NCI-H345 (cell line): ENCODE data around the gene TARS1.
A peak's percentile ranks its signal among the peaks of the same experiment; 100 is the strongest.

ENCODE experiments used
- DNase-seq: peaks from one replicate; lab custom pipeline; 2025; lab: John Stamatoyannopoulos, UW

TARS1 gene

DNA sequence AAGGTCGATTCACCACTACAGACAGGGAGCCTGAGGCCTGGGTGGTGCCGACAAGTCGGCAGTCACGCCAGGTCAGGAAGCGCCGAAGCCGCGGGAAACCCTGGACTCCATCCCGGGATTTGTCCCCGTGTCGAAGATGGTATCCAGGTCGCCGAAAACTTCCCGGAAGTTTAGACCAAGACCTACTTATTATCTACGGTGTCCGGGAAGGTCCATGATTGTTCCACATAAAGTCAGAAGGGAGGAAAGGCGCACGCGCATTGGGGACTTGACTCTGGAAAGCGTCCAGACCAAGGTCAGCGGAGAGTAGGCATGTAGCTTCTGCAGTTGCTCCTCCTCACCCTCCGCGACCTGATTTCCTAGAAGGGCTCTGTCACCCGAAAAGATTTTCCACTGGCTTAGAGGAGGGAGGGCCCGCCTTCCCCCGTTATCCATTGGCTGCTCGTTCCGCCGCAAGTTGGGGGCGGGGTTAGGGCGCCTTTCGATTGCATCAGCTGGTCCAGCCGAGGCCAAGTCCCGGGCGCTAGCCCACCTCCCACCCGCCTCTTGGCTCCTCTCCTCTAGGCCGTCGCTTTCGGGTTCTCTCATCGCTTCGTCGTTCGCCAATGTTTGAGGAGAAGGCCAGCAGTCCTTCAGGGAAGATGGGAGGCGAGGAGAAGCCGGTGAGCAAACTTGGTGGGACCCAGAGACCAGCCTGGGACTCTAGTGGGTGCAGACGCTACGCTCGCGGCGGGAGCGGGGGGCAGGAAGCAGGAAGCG lies at the start of gene TARS1:
Gene TARS1, plus strand, starts transcription at position 484 of the 759 bp plus-strand sequence. Its CDS starts 122 bp downstream, at position 606.
- DNase-seq = peak; percentile 99

GRCh38 chr5:33398501-33398900 lies 42.3 kb upstream of the TARS1 start:
- DNase-seq = no peak

GRCh38 chr5:33400675-33401074 lies 40.1 kb upstream of the TARS1 start:
- no peak for DNase-seq

DNA sequence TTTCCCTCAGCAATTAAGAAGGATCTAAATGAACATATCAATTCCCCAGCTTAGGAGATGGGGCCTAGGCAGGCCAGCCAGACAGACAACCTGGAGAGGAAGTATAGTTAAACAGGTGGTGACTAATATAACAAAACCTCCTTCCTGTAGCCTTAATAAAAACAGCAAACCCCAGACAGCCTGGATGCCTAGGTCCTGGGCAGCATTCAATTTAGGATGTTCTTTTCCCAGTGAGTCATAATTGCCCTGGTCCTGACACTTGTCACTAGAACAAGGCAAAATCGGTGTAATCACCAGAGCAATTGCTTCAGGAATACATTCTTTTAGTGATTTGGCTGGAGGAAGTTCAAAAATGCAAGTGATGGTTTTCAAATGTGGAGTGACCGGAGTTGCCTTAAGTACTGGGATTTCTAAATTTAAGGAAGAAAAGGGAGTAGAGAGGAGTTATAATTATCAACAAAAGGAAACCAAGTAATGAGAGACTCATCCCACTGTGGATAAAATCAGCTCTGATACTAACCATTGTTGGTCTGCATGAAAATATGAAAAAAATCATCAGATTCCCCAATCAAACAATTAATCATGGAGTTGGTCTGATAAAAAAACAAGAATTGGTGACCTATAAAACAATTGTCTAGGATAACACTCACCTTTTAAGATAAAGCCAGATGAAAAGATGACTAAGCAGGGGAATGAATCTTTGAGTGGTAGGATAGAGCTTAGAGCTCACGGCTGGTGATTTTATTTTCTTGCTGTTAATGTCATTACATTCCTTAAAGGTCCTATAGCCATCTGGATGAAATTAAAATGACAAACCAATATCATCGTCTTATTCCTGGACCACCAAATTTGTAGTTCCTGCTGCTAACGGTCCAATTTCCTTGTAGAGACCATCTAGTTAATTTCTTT lies 39.0 kb upstream of the TARS1 start:
- DNase-seq = no peak

- no peak for DNase-seq
Measured at GRCh38 chr5:33403187-33403586, 37.6 kb upstream of the TARS1 start.

DNA sequence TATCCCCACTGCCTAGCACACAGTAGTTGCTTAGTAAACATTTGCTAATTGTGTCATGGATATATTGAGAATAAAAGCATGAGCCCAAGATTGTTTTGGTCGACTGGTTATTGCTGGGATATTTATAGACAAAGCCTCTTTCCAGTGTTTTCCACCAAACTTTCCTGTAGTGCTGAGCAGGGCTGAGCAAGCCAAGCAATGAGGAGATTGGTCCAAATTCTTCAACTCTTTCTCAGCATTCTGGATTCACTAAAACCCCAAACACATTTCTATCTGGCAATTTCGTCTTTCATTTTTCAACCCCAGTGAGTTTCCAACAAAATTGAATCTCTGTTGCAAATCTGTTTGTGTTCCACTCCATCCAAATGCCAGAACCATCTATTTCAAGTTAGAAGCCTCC lies 31.9 kb upstream of the TARS1 start:
- no peak for DNase-seq

DNA sequence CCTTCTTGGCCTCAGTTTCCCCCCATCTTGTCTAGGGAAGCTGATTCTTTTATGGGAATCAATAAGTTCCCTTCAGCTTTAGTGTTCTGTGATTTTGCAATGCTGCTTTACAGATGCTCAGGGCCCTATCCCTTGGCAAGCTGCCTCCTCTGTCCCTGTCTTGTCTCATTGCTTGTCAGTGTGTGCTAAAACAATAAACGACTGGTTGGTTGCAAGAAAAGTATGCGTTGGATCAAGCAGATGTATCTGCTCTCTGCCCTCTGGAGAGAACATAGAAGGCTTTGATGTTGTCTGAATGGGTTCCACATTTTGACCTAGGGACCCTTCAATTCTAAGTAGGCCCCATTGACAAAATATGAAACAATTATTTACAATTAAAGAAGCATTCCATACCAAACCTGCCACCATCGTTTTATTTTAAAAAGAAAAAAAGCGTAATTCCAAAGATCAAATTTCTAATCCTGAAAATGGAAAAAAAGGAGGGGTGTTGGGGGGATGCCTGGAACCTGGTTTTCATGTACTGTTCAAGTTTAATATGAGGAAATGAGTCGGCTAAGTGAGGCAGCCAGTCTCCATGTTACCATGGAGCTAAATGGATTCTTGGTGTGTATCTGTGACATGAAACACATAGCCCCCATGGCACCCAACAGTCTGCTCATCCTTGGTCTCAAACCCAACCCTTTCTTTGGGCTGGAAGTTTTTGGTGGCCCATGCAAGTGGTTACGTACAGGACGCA lies 31.2 kb upstream of the TARS1 start:
- no peak for DNase-seq

GRCh38 chr5:33410221-33410620 lies 30.5 kb upstream of the TARS1 start:
- DNase-seq = no peak

DNA sequence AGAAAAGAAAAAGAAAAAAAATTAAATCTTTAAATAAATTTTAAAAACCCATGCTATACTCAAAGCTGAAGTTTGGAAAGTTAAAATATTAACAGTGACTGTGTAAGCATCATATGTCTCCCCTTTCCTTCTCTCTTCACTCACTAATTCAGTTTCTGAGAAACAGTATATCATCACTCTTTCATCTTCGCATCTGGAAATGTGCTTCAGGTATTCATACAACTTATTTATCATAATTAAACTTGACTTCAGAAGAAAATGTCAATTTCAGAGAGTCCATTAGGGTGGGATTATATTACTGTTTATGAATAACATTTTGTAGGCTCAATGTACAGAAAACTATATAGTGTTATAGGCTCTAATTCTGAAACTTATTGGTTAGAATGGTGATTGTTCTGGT lies 29.3 kb upstream of the TARS1 start:
- DNase-seq = no peak

DNA sequence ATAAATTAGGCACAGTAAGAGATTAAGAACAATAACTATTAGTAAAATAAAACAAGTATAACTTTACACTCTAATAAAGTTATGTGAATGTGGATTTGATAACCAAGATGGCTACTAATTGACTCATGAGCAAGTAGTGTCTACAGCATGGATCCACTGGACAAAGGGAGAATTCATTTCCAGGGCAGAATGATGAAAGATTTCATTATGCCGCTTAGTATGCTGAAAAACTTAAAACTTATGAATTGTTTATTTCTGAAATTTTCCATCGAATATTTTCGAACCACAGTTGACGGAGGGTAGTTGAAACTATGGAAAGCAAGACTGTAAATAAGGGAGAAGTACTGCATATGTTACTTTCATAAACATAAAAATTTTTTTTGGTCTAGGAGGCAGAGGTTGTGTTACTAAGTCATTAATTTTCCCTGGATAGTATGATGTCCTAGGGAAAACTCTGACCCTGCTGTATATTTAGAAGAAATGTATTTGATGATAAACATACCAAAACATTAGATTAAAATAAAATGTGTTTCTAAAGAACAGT lies 24.9 kb upstream of the TARS1 start:
- DNase-seq = no peak

DNA sequence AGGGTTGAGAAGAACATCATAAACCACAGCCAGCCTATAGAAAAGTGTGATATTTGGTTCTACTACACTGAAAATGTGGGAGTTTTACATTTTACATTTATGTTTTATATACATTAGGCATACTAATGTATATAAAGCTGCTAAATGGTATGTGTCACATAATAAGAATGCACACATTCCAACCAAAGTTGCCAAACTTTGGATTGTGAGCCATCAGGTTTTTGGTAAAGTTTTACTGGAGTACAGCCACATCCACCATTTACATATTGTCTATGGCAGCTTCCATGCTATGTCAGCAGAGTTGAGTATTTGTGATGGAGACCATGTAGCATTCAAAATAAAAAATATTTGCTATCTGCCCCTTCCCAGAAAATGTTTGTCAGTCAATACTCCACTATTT lies 23.1 kb upstream of the TARS1 start:
- no peak for DNase-seq

DNA sequence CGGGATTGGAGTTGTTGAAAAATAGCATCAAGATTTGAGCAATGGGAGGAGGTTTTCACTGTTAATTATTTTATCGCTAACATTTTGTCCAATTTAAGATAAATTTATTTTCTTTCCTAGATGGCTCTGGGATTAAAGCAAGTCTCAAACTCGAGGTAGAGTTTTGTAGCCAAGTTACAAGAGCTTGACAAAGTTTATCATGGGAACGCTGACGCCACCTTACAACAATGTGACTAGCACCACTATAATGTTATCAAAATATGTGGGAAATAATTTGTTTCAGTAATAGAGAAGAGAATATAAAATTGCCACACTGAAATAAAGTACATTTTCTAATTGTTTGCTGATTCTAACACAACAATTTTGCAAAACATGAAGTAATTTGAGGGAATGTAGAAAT lies 19.8 kb upstream of the TARS1 start:
- no peak for DNase-seq

DNA sequence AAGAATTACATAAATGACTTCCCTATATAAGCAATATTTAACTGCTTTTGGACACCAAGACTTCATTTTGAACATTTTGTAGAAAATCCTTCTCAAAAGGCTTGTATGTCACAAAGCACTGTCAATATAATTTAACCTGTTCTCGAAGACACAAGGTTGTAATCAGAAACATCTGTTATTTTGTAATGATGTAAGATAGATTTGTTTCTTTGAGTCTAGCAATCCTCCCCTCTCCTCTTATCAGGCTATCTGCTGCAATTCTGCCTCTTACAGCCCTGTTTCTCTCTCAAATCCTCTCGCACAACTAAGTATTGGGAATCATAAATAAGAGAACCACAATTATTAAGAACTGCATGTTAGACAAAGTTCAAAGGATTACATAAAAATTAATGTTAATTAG lies 18.6 kb upstream of the TARS1 start:
- DNase-seq = no peak

DNA sequence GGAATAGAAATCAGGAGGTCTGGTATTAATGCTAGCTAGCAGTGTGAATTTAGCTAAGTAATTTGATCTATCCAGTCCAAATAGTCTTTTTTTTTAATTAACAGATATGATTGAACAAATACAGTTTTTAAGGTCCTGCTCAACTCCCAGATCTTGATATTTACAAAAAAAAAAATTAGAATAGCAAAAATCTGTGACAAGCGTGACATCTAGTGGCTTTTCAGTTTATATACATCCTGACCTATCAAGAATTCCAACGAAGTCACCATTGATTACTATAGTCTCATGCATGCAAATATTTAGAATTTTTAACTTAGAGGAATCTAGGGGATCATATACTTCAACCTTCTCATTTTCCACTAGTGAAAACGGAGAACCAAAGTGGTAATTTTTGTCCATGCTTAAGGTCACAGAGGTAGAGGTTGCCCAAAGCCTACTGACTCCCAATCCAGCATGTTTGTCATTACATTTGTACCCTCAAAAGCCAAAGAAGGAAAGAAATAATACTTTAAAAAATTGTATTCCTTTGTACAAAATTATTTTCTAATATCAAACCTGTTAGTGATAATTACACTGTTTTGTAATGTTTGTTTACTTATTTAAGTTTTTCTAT lies 17.6 kb upstream of the TARS1 start:
- DNase-seq = no peak

- DNase-seq = no peak
Measured at GRCh38 chr5:33425314-33425713, 15.5 kb upstream of the TARS1 start.

- no peak for DNase-seq
Measured at GRCh38 chr5:33430983-33431382, 9.8 kb upstream of the TARS1 start.

DNA sequence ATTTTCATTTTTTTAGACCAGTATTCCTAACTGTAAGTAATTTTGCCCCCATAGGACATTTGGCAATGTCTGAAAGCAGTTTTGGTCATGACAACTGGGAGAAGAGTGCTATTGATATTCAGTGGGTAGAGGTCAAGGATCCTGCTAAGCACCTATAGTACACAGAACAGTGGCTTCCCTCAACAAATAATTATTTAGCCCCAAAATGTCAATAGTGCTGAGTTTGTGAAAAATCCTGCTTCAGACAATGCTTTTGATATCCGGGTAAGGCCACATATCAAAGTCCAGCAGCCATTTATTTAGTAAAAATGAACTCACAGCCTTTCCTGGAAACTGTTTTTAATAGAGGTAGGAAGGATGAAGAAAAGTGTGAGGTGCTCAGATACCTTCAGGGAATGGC lies 8.1 kb upstream of the TARS1 start:
- DNase-seq = no peak

DNA sequence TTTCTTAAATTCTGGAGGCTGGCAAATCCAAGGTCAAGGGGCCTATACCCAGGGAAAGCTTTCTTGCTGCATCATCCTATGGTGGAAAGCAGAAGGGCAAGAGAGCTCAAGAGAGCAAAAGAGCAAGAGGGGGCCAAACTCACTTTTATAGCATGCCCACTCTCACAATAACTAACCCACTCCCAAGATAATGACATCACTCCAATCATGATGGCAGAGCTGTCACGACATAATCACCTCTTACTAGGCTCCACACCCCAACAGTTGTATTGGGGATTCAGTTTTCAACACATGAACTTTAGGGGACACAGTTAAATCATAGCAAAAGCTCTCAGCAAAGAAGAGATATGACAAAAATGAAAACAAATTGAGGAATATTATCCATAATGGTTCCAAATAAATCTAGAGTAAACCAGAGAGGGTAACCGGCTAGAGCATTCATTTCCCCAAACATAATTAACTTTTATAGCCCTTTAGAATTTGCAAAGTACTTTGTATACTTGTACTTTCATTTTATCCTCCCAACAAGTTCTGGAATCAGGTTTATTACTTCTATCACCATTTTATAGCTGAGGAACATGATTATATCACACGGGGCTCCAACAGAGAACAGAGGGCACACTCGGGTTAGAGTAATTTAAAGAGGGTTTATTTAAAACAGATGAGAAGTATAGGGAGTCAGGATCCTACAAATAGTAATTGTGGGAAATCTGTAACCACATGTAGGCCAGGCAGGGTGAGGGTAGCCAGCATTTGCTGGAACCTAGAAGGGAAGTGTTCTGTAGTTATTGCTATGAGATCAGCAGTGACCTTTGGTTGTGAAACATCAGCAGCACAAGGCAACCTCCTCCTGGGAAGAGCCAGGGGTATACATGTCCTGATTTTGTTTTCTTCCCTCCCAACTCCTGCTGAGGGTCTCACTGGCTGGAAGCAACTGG lies 7.2 kb upstream of the TARS1 start:
- no peak for DNase-seq

- peak; percentile 77 for DNase-seq
Measured at GRCh38 chr5:33435893-33436490, 4.8 kb upstream of the TARS1 start.

- no peak for DNase-seq
Measured at GRCh38 chr5:33438996-33439395, 1.8 kb upstream of the TARS1 start.
